HepG2 (cell line): ENCODE results near the gene ZNF134. TPM values are rescaled to one million over a fixed set of nuclear protein-coding genes. Genes with fewer than 3 reads are reported as not detected.
A peak's percentile ranks its signal among the peaks of the same experiment; 100 is the strongest.

Source experiments
- ELF4 ChIP-seq: sonication (generic); formaldehyde crosslinking; IDR thresholded peaks from 2 replicates; pipeline ENCODE4 v1.5.0; 2020; ENCODE audit warnings: missing genetic modification reagents, mild to moderate bottlenecking, moderate library complexity, borderline replicate concordance
- HDAC2 ChIP-seq: sonication (generic); formaldehyde crosslinking; IDR thresholded peaks from 2 replicates; pipeline ENCODE4 v1.4.0; 2020; ENCODE audit warnings: missing genetic modification reagents
- HOXA5 ChIP-seq: sonication (generic); formaldehyde crosslinking; IDR thresholded peaks from 2 replicates; pipeline ENCODE4 v1.4.0; 2020; ENCODE audit warnings: missing genetic modification reagents
- KDM3A ChIP-seq: IDR thresholded peaks from 2 replicates; pipeline ENCODE4 v1.6.1; 2018; ENCODE audit warnings: low read depth, missing compliant biosample characterization
- NFYC ChIP-seq: IDR thresholded peaks from 2 replicates; pipeline ENCODE4 v1.6.1; 2016; ENCODE audit warnings: missing genetic modification reagents, missing compliant biosample characterization
- PHF20 ChIP-seq: sonication (generic); formaldehyde crosslinking; IDR thresholded peaks from 2 replicates; pipeline ENCODE4 v1.5.0; 2020; ENCODE audit warnings: mild to moderate bottlenecking, missing genetic modification reagents
- POLR2A ChIP-seq, 2 experiments: IDR thresholded peaks; 2 replicates each; pipeline ENCODE4 v1.6.1; 2011; ENCODE audit warnings: low read depth in 2 of 2, low read length in 2 of 2, mild to moderate bottlenecking in 1 of 2, moderate library complexity in 1 of 2; ENCODE audit not compliant: insufficient read depth in 1 of 2
- SOX6 ChIP-seq, 2 experiments: fragments of 450-650 bp in 1 of 2; sonication (generic) in 1 of 2; formaldehyde crosslinking in 1 of 2; IDR thresholded peaks; 2 replicates each; pipeline versions ENCODE4 v1.4.0 to v1.6.1; 2017 to 2020; ENCODE audit warnings: antibody characterized with exemption in 1 of 2, mild to moderate bottlenecking in 1 of 2, missing genetic modification reagents in 1 of 2
- SP5 ChIP-seq: IDR thresholded peaks from 2 replicates; pipeline ENCODE4 v1.6.1; 2016; ENCODE audit warnings: low read depth, borderline replicate concordance
- ZNF562 ChIP-seq: sonication (generic); formaldehyde crosslinking; IDR thresholded peaks from 2 replicates; pipeline ENCODE4 v1.8.0; 2022; ENCODE audit warnings: missing genetic modification reagents, borderline replicate concordance
- polyA plus RNA-seq, 8 experiments: library from polyadenylated mRNA; depleted of rRNA in 3 of 8; stranded (reverse) in 7 of 8; unstranded in 1 of 8; fragments of >200 nt; fragmentation: Illumina TruSeq in 4 of 8; extraction: Trizol in 4 of 8; gene quantifications; 2 replicates each; pipeline versions ENCODE4 v1.2.1 to v1.2.3, GENCODE V29; 2011 to 2016; ENCODE audit warnings: low read depth in 4 of 8, missing spikeins in 1 of 8, mixed read lengths in 1 of 8; ENCODE audit not compliant: insufficient read depth in 1 of 8
- total RNA-seq, 5 experiments: library from RNA; depleted of rRNA; stranded (reverse); fragments of >200 nt; fragmentation: Illumina TruSeq; extraction: Trizol; gene quantifications; 2 replicates each; pipeline ENCODE4 v1.2.3, GENCODE V29; 2016; ENCODE audit warnings: low read depth in 1 of 5
- TF ChIP-seq, protein P1 (sequence below): sonication (generic); formaldehyde crosslinking; IDR thresholded peaks from 2 replicates; pipeline ENCODE4 v1.5.1; 2020; ENCODE audit warnings: mild to moderate bottlenecking, missing genetic modification reagents, moderate library complexity
- TF ChIP-seq, protein P2 (sequence below): sonication (generic); formaldehyde crosslinking; IDR thresholded peaks from 2 replicates; pipeline ENCODE4 v1.8.0; 2022; ENCODE audit warnings: mild to moderate bottlenecking, missing genetic modification reagents; ENCODE audit not compliant: insufficient replicate concordance
- TF ChIP-seq, protein P3 (sequence below): sonication (generic); formaldehyde crosslinking; IDR thresholded peaks from 2 replicates; pipeline ENCODE4 v1.4.0; 2020; ENCODE audit warnings: mild to moderate bottlenecking, missing genetic modification reagents
- TF ChIP-seq, protein P4 (sequence below): sonication (generic); formaldehyde crosslinking; IDR thresholded peaks from 2 replicates; pipeline ENCODE4 v1.5.1; 2020; ENCODE audit warnings: missing genetic modification reagents, mild to moderate bottlenecking, borderline replicate concordance
- TF ChIP-seq, protein P5 (sequence below): sonication (generic); formaldehyde crosslinking; IDR thresholded peaks from 2 replicates; pipeline ENCODE4 v1.5.1; 2020; ENCODE audit warnings: missing genetic modification reagents, mild to moderate bottlenecking, borderline replicate concordance
- TF ChIP-seq, protein P6 (sequence below): sonication (generic); formaldehyde crosslinking; IDR thresholded peaks from 2 replicates; pipeline ENCODE4 v1.4.0; 2020; ENCODE audit warnings: missing genetic modification reagents

ZNF134 gene
- total and polyA plus RNA-seq, 2 of the 13 experiments (the other 11 are each of a cell fraction or from before 2014, with no cell fraction given) = 6.8 to 17.1 TPM

DNA sequence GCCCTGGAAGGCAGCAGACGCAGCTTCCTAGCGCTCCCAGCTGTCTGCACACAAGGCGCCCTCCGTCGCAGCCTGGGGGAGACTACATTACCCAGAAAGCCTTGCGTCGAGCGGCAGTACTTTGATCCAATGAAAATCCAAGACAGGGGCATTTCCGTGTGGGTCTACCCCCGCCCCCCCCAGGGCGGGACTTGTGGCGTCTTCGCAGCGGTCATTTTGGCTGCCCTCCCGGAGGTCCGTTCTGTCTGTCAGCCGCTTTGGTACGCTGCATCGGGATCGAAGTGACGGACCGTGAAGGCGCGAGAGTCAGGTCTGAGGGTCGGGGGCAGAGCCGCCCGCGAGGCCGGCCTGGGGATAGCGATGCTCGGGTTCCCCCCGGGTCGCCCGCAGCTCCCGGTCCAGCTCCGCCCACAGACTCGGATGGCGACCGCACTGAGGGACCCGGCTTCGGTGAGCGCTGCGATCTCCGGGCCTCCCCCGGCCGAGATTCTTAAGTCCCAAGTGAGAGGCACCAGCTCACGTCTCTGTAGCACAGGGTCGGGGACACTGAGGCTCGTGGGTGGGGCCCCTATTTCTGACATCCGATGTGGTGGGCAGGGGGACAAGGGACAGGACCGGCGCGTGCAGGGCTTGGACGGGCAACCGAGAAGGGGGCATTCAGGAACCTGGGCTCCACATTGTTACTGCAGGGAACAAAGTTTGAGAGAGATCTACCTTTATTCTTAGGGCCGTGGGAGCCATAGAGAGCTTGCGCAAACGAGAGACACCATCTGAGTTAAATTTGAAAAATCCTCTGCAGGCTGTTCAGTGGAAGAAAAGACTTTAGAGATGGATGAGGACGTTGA lies 19.2 kb downstream of the ZNF134 start, which contains the start of gene ZNF211 (continued):
- TF ChIP-seq, protein P1, sequence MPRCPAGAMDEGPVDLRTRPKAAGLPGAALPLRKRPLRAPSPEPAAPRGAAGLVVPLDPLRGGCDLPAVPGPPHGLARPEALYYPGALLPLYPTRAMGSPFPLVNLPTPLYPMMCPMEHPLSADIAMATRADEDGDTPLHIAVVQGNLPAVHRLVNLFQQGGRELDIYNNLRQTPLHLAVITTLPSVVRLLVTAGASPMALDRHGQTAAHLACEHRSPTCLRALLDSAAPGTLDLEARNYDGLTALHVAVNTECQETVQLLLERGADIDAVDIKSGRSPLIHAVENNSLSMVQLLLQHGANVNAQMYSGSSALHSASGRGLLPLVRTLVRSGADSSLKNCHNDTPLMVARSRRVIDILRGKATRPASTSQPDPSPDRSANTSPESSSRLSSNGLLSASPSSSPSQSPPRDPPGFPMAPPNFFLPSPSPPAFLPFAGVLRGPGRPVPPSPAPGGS = peak; percentile 50; the same call in 1 of the 2 replicates
- peak; percentile 19; the same call in 1 of the 2 replicates for TF ChIP-seq HOXA5
- TF ChIP-seq, protein P2, sequence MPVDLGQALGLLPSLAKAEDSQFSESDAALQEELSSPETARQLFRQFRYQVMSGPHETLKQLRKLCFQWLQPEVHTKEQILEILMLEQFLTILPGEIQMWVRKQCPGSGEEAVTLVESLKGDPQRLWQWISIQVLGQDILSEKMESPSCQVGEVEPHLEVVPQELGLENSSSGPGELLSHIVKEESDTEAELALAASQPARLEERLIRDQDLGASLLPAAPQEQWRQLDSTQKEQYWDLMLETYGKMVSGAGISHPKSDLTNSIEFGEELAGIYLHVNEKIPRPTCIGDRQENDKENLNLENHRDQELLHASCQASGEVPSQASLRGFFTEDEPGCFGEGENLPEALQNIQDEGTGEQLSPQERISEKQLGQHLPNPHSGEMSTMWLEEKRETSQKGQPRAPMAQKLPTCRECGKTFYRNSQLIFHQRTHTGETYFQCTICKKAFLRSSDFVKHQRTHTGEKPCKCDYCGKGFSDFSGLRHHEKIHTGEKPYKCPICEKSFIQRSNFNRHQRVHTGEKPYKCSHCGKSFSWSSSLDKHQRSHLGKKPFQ (CRISPR knock-in tag) = no peak
- TF ChIP-seq, protein P3, sequence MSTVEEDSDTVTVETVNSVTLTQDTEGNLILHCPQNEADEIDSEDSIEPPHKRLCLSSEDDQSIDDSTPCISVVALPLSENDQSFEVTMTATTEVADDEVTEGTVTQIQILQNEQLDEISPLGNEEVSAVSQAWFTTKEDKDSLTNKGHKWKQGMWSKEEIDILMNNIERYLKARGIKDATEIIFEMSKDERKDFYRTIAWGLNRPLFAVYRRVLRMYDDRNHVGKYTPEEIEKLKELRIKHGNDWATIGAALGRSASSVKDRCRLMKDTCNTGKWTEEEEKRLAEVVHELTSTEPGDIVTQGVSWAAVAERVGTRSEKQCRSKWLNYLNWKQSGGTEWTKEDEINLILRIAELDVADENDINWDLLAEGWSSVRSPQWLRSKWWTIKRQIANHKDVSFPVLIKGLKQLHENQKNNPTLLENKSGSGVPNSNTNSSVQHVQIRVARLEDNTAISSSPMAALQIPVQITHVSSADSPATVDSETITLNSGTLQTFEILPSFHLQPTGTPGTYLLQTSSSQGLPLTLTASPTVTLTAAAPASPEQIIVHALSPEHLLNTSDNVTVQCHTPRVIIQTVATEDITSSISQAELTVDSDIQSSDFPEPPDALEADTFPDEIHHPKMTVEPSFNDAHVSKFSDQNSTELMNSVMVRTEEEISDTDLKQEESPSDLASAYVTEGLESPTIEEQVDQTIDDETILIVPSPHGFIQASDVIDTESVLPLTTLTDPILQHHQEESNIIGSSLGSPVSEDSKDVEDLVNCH (CRISPR knock-in tag) = no peak
- peak; percentile 96 for TF ChIP-seq NFYC
- peak; percentile 71 for TF ChIP-seq SP5 (CRISPR knock-in tag)
- TF ChIP-seq, protein P4, sequence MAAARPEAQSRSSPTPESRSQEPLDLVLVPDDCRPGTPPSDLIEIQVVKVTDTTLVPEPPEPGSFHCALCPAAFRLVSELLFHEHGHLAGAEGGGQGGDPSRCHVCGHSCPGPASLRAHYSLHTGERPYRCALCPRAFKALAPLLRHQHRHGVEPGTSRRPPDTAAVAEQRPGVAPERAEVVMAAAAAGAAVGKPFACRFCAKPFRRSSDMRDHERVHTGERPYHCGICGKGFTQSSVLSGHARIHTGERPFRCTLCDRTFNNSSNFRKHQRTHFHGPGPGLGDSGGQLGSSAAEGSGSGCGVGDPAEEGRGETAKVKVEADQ (CRISPR knock-in tag) = 0 out of 2 replicates have a peak, but pooled peaks have one; percentile 31
- TF ChIP-seq, protein P5, sequence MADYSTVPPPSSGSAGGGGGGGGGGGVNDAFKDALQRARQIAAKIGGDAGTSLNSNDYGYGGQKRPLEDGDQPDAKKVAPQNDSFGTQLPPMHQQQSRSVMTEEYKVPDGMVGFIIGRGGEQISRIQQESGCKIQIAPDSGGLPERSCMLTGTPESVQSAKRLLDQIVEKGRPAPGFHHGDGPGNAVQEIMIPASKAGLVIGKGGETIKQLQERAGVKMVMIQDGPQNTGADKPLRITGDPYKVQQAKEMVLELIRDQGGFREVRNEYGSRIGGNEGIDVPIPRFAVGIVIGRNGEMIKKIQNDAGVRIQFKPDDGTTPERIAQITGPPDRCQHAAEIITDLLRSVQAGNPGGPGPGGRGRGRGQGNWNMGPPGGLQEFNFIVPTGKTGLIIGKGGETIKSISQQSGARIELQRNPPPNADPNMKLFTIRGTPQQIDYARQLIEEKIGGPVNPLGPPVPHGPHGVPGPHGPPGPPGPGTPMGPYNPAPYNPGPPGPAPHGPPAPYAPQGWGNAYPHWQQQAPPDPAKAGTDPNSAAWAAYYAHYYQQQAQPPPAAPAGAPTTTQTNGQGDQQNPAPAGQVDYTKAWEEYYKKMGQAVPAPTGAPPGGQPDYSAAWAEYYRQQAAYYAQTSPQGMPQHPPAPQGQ = no peak
- TF ChIP-seq ELF4 (CRISPR knock-in tag) = peak; percentile 69; the same call in 1 of the 2 replicates
- TF ChIP-seq SOX6 (IDR thresholded peaks at IDR 0.05) = no peak
- peak; percentile 43; the same call in 1 of the 2 replicates for TF ChIP-seq SOX6 (CRISPR knock-in tag; IDR thresholded peaks at IDR 0.05)
- TF ChIP-seq POLR2A (IDR thresholded peaks at IDR 0.05; ENCODE audit: insufficient read depth in 1 of 2, low read depth in 2 of 2, low read length in 2 of 2) = peak; percentile 31 to 74; a peak in 2 of 4 replicates
- TF ChIP-seq HDAC2 (CRISPR knock-in tag) = peak; percentile 52
- TF ChIP-seq, protein P6, sequence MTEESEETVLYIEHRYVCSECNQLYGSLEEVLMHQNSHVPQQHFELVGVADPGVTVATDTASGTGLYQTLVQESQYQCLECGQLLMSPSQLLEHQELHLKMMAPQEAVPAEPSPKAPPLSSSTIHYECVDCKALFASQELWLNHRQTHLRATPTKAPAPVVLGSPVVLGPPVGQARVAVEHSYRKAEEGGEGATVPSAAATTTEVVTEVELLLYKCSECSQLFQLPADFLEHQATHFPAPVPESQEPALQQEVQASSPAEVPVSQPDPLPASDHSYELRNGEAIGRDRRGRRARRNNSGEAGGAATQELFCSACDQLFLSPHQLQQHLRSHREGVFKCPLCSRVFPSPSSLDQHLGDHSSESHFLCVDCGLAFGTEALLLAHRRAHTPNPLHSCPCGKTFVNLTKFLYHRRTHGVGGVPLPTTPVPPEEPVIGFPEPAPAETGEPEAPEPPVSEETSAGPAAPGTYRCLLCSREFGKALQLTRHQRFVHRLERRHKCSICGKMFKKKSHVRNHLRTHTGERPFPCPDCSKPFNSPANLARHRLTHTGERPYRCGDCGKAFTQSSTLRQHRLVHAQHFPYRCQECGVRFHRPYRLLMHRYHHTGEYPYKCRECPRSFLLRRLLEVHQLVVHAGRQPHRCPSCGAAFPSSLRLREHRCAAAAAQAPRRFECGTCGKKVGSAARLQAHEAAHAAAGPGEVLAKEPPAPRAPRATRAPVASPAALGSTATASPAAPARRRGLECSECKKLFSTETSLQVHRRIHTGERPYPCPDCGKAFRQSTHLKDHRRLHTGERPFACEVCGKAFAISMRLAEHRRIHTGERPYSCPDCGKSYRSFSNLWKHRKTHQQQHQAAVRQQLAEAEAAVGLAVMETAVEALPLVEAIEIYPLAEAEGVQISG (CRISPR knock-in tag) = peak; percentile 81
- TF ChIP-seq ZNF562 (CRISPR knock-in tag) = no peak
- peak; percentile 65; the same call in 1 of the 2 replicates for TF ChIP-seq PHF20
- 0 out of 2 replicates have a peak, but pooled peaks have one; percentile 25 for TF ChIP-seq KDM3A
